CD4-positive, alpha-beta T cell treated with Interleukin-12 subunit alpha and Interleukin-12 subunit beta, for 1 hour (primary cell): Measurements from ENCODE around the gene CASKIN2.
"Not testable (repeated sequence)": the region's sequence is repeated elsewhere in the genome, so short reads cannot be mapped to it uniquely, and the experiment has no call there.

Source experiments
- DNase-seq: peaks from one replicate; pipeline ENCODE4 v3.0.0-alpha.2; 2020

Gene CASKIN2

GRCh38 chr17:75544250-75544649 is 28.9 kb upstream of the CASKIN2 start:
- DNase-seq: no peak

DNA sequence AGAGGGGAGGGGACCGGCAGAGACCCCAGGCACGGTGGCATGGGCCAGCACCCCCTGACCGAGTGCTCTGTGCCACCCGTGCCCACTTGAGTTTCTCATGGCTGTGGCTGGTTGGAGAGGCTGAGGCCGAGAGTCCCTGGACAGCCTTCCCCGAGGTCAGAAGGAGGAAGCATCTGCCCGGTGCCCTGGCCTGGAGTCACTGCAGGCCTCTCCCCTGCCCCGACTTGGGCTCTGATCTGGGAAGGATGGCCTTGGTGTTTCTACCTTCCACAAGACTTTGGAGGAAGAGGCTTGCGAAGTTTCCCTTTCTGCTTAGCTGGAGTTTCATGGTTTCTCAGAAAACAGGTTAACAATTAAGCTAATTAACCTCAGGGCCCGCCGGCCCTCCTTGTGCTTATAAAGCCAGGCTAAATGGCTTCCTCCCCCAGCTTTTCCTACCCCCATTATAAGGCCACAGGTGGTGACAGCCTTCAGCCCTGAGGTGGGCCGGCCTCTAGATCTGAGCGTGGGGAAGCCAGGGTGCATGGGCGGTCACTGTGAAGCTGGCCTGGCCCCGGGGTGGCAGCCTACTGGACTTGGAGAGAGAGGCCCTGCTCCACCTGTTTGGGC is 27.5 kb upstream of the CASKIN2 start:
- DNase-seq: no peak

DNA sequence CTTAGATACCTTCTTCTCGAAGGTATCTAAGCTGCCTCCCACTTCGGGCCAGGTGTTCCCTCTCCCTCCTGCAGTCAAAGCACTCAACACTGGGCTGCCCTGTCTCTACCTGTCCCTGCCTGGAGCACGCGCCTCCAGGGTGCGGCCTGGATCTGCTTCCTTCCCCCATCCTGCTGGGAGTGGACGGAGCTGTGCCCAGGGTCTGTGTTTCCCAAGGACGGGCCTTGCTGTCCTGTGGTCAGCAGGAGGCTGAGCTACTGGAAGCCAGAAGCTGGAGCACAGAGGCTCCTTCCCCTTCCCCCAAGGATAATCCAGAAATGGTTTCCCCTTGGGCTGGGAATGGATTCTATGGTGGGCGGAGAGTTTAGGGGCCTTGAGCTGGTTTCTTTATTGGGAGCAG is 26.9 kb upstream of the CASKIN2 start:
- no peak for DNase-seq

DNA sequence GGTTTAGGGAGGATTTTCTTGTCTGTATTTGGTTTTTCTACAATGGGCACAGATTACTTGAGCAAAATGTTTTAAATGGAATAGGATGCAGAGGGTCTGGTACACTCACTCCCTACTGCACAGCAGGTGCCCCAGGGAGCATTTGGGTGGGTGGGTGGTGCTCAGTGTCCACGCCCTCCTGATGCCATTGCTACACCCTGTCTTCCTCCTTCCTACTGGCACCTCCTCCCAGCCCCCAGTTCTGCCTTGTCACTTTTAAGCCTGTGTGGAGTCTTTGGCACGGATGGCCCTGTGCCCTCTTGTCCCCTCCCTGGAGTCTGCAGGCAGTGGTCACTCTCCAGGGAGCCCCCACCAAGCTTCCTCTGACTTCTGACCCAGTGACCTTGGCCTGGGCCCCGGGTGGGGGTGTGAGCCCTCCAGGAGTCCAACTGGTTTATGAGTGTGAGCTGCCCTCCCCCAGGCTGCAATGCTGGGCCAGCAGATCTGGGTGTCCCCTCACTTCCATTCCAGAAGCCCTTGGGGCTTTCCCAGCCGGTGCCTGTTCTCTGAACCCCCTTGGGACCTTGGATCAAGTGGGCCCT is 25.7 kb upstream of the CASKIN2 start:
- no peak for DNase-seq

DNA sequence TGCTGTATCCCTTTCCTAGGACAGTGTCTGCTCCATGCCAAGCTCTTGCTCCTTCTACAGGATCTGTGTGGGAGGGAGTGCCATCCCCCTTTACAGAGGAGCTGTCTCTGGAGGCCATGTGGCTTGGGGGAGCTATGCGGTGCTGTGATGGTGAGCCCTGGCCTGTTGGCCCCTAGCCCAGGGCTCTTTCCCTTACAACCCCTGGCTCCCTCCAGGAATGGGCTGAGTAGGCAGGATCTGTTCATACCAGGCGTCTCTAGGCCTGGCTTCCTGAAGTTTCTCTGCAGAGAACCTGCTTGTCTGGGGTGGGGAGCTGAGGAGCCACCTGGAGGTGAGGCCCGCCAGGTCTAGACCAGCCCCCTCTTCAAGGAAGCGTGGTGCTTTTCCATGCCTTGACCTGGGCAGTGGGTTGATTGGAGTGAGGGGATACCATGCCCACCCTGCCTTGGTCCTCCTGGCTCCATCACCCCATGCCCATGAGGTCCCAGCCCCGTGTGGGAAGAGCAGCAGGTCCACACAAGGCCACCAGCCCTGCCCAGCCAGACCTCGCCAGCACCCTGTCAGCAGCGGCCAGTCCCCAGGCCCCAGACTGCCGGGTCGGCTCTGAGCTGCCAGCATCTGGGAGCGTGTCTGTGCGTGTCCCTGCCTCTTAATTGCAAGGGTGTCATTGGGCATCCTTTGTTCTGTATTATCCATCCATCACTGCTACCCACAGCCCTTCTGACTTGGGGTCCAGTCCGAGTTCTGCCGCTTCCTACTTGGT is 24.8 kb upstream of the CASKIN2 start:
- DNase-seq: no peak

- DNase-seq: no peak
Measured at GRCh38 chr17:75536366-75536765, 21.0 kb upstream of the CASKIN2 start.

DNA sequence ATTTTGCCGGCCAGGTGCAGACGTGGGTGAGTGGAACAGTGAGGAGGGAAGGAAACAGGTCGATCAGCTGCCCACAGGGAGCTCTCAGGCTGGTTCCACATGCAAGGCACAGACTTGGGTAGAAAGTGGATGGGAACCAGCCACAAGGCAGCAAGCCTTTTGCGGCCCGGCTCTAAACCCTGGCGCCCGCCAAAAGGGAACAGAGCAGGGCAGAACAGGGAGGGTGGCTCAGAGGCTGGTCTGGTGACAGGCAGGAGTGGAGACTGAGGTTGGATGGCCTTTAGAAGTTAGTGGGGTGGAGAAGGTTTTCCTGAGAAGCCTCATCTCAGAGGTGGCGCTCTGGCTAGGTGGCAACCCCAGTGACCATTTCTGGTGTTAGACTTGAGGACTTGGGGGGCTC is 20.5 kb upstream of the CASKIN2 start:
- DNase-seq: no peak

GRCh38 chr17:75535119-75535537 is 19.8 kb upstream of the CASKIN2 start:
- DNase-seq: peak; percentile 68

- DNase-seq: no peak
Measured at GRCh38 chr17:75531721-75532072, 16.4 kb upstream of the CASKIN2 start.

GRCh38 chr17:75530837-75531720 is 15.7 kb upstream of the CASKIN2 start:
- no peak for DNase-seq

DNA sequence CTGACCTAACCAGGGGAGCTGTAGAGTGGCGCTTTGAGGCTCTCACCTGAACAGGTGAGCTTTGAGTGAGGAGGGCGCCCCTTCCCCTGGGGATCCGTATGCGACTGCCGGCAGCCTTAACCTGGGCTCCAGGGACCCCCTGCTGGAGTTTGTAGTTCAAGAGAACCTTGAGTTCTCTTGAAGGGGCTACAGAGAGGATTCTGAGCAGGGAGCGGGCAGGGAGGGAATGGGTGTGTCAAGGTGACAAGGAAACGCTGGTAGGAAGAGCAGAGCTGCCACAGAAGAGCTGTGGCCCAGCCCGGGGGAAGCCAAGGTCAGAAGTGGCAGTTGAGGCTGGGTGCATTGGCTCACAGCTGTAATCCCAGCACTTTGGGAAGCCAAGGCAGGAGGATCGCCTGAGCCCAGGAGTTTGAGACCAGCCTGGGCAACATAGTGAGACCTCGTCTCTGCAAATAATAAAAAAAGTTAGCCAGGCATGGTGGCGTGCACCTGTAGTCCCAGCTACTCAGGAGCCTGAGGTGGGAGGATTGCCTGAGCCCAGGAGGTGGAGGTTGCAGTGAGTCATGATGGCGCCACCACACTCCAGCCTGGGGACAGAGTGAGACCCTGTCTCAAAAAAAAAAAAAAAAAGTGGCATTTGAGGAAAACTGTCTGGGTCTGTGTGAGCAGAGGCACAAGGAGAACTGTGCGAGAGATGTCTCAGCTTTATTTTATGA is 11.4 kb upstream of the CASKIN2 start:
- DNase-seq: no peak

- DNase-seq: no peak
Measured at GRCh38 chr17:75525806-75526554, 10.6 kb upstream of the CASKIN2 start.

DNA sequence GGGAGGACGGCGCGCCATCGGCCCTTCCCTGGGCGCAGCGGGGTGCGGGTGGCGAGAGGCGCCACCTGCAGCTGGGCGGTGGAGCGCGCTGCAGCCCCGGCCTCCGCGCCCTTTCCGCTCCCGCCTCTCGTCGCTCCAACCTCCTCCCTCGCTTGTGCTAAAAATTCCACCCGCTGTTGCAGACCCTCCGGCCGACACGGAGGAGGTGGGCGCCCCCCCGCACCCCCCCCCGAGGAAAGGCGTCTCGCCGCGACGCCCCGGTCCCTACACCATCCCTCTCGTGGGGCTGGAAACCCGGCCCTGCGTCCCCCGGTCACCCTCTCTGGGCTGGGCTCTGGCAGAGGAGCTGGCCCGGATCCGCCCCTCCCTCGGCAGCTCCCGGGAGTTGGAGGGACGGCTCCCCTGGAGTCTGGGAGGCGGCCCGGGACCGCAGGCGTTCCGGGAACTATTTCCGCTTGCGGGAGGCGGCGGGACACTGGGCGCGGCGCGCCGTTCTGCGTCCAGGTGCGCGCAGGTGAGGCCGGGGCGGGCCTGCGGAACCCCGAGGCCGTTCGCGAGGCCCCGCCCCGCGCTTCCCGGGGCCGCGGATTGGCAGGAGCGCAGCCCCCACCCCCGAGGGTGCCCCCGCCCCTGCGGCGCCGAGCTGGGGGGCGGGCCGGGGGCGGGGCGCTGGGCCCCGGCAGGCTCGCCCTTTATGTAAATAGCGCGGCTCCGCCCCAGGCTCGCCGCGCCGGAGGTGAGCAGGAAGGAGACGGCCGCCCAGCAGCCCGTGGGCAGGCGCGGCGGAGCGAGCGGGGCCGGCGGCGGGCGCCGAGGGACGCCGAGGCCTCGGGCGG is 9.9 kb upstream of the CASKIN2 start, which contains the start of gene LLGL2:
TSS of gene LLGL2 (plus strand) at position 728 of the 836 bp plus-strand sequence. CDS start 17,730 bp downstream, outside the sequence.
- DNase-seq: peak; percentile 91

DNA sequence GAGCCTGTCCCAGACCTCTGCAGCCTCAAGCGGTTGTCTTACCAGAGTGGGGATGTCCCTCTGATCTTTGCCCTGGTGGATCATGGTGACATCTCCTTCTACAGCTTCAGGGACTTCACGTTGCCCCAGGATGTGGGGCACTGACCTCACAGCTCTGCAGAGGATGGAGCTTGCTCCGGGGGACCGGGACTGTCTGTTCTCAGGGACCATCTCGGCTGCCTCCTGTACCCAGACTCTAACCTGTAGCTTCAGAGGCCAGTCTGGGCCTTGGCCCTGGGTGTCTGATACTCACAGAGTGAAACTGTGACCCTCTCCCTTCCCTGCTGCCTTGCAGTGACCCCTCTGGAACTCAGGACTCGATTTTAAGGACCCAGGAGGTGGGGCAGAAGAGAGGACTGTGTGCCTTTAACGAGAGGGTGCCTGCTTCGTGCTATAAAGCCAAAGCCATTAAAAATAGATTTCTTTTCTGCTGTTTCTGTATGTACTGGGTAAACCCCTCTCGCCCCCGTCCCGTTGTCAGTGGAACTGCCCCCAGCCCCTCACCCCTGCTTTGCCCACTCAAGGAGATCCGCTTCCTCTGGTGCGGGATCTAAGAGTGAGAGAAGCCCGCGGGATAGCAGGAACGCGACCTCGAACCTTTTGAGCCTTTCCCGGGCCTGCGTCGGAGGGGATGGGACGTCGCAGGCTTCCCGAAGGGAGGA is 9.1 kb upstream of the CASKIN2 start:
- DNase-seq: no peak

GRCh38 chr17:75523647-75524046 is 8.3 kb upstream of the CASKIN2 start:
- DNase-seq: no peak

- DNase-seq: no peak
Measured at GRCh38 chr17:75521951-75522727, 6.8 kb upstream of the CASKIN2 start.

- no peak for DNase-seq
Measured at GRCh38 chr17:75521290-75521689, 6.0 kb upstream of the CASKIN2 start.

GRCh38 chr17:75520413-75520812 is 5.1 kb upstream of the CASKIN2 start:
- not testable (repeated sequence) for DNase-seq

DNA sequence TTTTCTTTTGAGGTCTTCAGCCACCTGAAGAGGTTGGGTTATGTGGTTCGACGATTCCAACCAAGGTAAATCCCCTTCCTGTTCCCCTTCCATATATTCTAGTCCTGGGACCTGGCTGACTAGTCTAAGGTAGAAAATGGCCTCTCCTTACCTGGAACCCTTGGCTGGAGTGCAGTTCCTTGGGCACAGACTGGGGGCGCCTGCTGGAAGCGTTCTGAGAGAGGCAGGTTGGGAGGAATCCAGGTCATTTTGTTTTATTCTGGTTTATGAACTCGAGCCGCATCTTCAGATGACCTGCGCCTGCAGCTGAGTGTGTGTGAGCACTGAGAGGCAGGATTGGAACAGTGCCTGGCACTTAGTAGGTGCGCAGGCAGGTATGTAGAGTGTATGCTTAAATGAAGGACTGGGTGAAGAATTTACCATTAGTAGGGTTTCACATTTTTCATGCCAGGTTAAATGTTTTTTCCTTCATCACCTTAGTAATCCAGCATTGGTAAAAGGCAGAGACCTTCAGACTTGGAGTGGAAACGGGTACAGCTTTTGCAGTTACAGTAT is 3.7 kb upstream of the CASKIN2 start:
- no peak for DNase-seq
